ENCODE measurements around the gene RIN2.

GRCh38 chr20:19738951-19739350, 19.1 kb upstream of the RIN2 start:
- TF ChIP-seq CTCF (IDR thresholded peaks at IDR 0.05) (no peak), POLR2A (IDR thresholded peaks at IDR 0.05) (no peak)
